Trophoblast cell (in vitro differentiated cells and primary cell): ENCODE results near the gene ADAM30.
"Not testable (repeated sequence)": the region's sequence is repeated elsewhere in the genome, so short reads cannot be mapped to it uniquely, and the experiment has no call there.

Experiments
- DNase-seq, 2 donors: peaks; one replicate each; pipeline ENCODE4 v3.0.0-alpha.2; 2016
- H2AFZ ChIP-seq: 2 replicates; pipeline ENCODE4 v1.6.1; 2013; ENCODE audit warnings: low read length, moderate library complexity, mild to moderate bottlenecking; ENCODE audit not compliant: insufficient read depth, poor library complexity
- H2AK5ac ChIP-seq: 2 replicates; pipeline ENCODE4 v1.6.1; 2013; ENCODE audit warnings: mild to moderate bottlenecking, low read length
- H2BK120ac ChIP-seq: 2 replicates; pipeline ENCODE4 v1.6.1; 2013; ENCODE audit warnings: low read length, mild to moderate bottlenecking, moderate library complexity; ENCODE audit not compliant: insufficient read depth, poor library complexity
- H2BK12ac ChIP-seq: 2 replicates; pipeline ENCODE4 v1.6.1; 2013; ENCODE audit warnings: mild to moderate bottlenecking, low read length, moderate library complexity
- H2BK5ac ChIP-seq: 2 replicates; pipeline ENCODE4 v1.6.1; 2013; ENCODE audit warnings: low read length, low read depth, moderate library complexity, mild to moderate bottlenecking; ENCODE audit not compliant: poor library complexity
- H3K14ac ChIP-seq: 2 replicates; pipeline ENCODE4 v1.6.1; 2013; ENCODE audit warnings: mild to moderate bottlenecking, low read length
- H3K18ac ChIP-seq: 2 replicates; pipeline ENCODE4 v1.6.1; 2013; ENCODE audit warnings: mild to moderate bottlenecking, low read length
- H3K23ac ChIP-seq: 2 replicates; pipeline ENCODE4 v1.6.1; 2013; ENCODE audit warnings: low read length
- H3K27ac ChIP-seq: 2 replicates; pipeline ENCODE4 v1.5.1; 2013; ENCODE audit warnings: low read depth, mild to moderate bottlenecking, inconsistent platforms, low read length, moderate library complexity
- H3K27me3 ChIP-seq: 2 replicates; pipeline ENCODE4 v1.6.1; 2013; ENCODE audit warnings: inconsistent platforms, mild to moderate bottlenecking, low read length, moderate library complexity; ENCODE audit not compliant: insufficient read depth
- H3K36me3 ChIP-seq, 2 experiments: 1 replicate in 1 of 2; 2 replicates in 1 of 2; pipeline ENCODE4 v1.6.1; 2013; ENCODE audit warnings: low read length in 2 of 2, mild to moderate bottlenecking in 2 of 2, moderate library complexity in 1 of 2; ENCODE audit not compliant: insufficient read depth in 2 of 2, control insufficient read depth in 1 of 2
- H3K4ac ChIP-seq: 2 replicates; pipeline ENCODE4 v1.6.1; 2013; ENCODE audit warnings: low read depth, mild to moderate bottlenecking, low read length, moderate library complexity
- H3K4me1 ChIP-seq, 2 experiments: 1 replicate in 1 of 2; 2 replicates in 1 of 2; pipeline ENCODE4 v1.6.1; 2013; ENCODE audit warnings: low read length in 2 of 2, mild to moderate bottlenecking in 2 of 2, moderate library complexity in 1 of 2; ENCODE audit not compliant: insufficient read depth in 2 of 2, control insufficient read depth in 1 of 2
- H3K4me2 ChIP-seq: 2 replicates; pipeline ENCODE4 v1.6.1; 2013; ENCODE audit warnings: inconsistent platforms, mild to moderate bottlenecking, low read length, moderate library complexity
- H3K4me3 ChIP-seq: 2 replicates; pipeline ENCODE4 v1.5.1; 2013; ENCODE audit warnings: mild to moderate bottlenecking, low read depth, low read length, inconsistent platforms
- H3K79me1 ChIP-seq: one replicate; pipeline ENCODE4 v1.6.1; 2013; ENCODE audit warnings: low read length
- H3K79me2 ChIP-seq: 2 replicates; pipeline ENCODE4 v1.6.1; 2013; ENCODE audit warnings: low read length, mild to moderate bottlenecking; ENCODE audit not compliant: control insufficient read depth, insufficient read depth, poor library complexity
- H3K9ac ChIP-seq: 2 replicates; pipeline ENCODE4 v1.6.1; 2013; ENCODE audit warnings: mild to moderate bottlenecking, low read length
- H3K9me3 ChIP-seq: 2 replicates; pipeline ENCODE4 v1.6.1; 2013; ENCODE audit warnings: low read depth, mild to moderate bottlenecking, control low read depth, inconsistent platforms, low read length; ENCODE audit not compliant: insufficient read depth
- H4K12ac ChIP-seq: 2 replicates; pipeline ENCODE4 v1.6.1; 2013; ENCODE audit warnings: low read depth, mild to moderate bottlenecking, low read length, moderate library complexity
- H4K8ac ChIP-seq: 2 replicates; pipeline ENCODE4 v1.6.1; 2013; ENCODE audit warnings: low read depth, mild to moderate bottlenecking, low read length, moderate library complexity
- H4K91ac ChIP-seq: one replicate; pipeline ENCODE4 v1.6.1; 2013; ENCODE audit warnings: low read depth, mild to moderate bottlenecking, low read length, moderate library complexity
- WGBS: extraction: QIAGEN DNeasy Blood & Tissue Kit; methylation state at CpG from one replicate; pipeline ENCODE4 v1.1.7; 2013; ENCODE audit warnings: missing lambda C conversion rate; ENCODE audit not compliant: insufficient read length, insufficient coverage; ENCODE audit errors: extremely low coverage; 5-methylcytosine and 5-hydroxymethylcytosine counted together

ADAM30 gene

GRCh38 chr1:119853155-119853554 is 43.2 kb downstream of the ADAM30 start:
- no peak overlapping the region for H2AFZ ChIP-seq
- no peak overlapping the region for H3K27ac ChIP-seq
- no peak overlapping the region for H2BK5ac ChIP-seq
- H2BK12ac ChIP-seq, result no peak overlapping the region
- no peak for DNase-seq
- WGBS, result no CpG with 5 or more reads among the region's 23 CpGs
- H2AK5ac ChIP-seq, result no peak overlapping the region
- no peak overlapping the region for H3K4ac ChIP-seq
- H3K9me3 ChIP-seq, result no peaks in the 10 kb centered on the region
- no peak overlapping the region for H3K4me2 ChIP-seq
- no peak overlapping the region for H3K18ac ChIP-seq
- no peaks in the 10 kb centered on the region for H3K79me2 ChIP-seq
- no peak overlapping the region for H4K8ac ChIP-seq
- no peaks in the 10 kb centered on the region for H3K79me1 ChIP-seq
- no peak overlapping the region for H3K4me3 ChIP-seq
- no peaks in the 10 kb centered on the region for H3K27me3 ChIP-seq
- no peaks in the 10 kb centered on the region for H3K36me3 ChIP-seq
- H3K4me1 ChIP-seq, result no peaks in the 10 kb centered on the region
- no peak overlapping the region for H4K91ac ChIP-seq
- no peak overlapping the region for H3K9ac ChIP-seq
- H3K14ac ChIP-seq, result no peak overlapping the region
- no peak overlapping the region for H2BK120ac ChIP-seq
- no peak overlapping the region for H3K23ac ChIP-seq
- no peak overlapping the region for H4K12ac ChIP-seq

GRCh38 chr1:119844206-119844605 is 52.1 kb downstream of the ADAM30 start:
- H3K27ac ChIP-seq, H2BK5ac ChIP-seq, H3K4me1 ChIP-seq, H3K4me3 ChIP-seq, H3K4ac ChIP-seq, H3K79me2 ChIP-seq, H3K9ac ChIP-seq, H2AFZ ChIP-seq, H3K36me3 ChIP-seq, H2BK12ac ChIP-seq, H2BK120ac ChIP-seq, H4K91ac ChIP-seq, H4K8ac ChIP-seq, H3K79me1 ChIP-seq, H3K14ac ChIP-seq, H3K4me2 ChIP-seq, H4K12ac ChIP-seq, H3K23ac ChIP-seq, H3K27me3 ChIP-seq, H3K18ac ChIP-seq, H2AK5ac ChIP-seq, H3K9me3 ChIP-seq: not testable (repeated sequence)
- WGBS, result no CpG with 5 or more reads among the region's 6 CpGs
- peak in 1 of 2 donors; percentile 13 for DNase-seq
